Stimulated activated naive CD8-positive, alpha-beta T cell treated with anti-CD3 and anti-CD28 coated beads, Interleukin-15, Interleukin-2, amounts not matched to agents 100 U/mL and 50 U/mL, for 24 hours (primary cell): Measurements from ENCODE around the gene CEP164.

Experiments
- ATAC-seq: fragments of 150-1000 bp; cut with Tn5 transposase; one replicate; pipeline ENCODE4 v1.10.0; 2021
- DNase-seq: peaks from one replicate; pipeline ENCODE4 v3.0.0; 2021

The CEP164 gene

GRCh38 chr11:117366248-117366647 lies 38.6 kb downstream of the CEP164 start:
- ATAC-seq = no peak
- DNase-seq = no peak

- ATAC-seq (no peak), DNase-seq (no peak)
Observed at GRCh38 chr11:117366875-117367274, 39.2 kb downstream of the CEP164 start.

GRCh38 chr11:117369534-117369933 lies 41.9 kb downstream of the CEP164 start:
- no peak for DNase-seq

GRCh38 chr11:117371453-117371852 lies 43.8 kb downstream of the CEP164 start:
- no peak for ATAC-seq
- DNase-seq = no peak

More at GRCh38 chr11:117369534-117369933, 41.9 kb downstream of the CEP164 start:
- no peak for ATAC-seq

- no peak for DNase-seq
- no peak for ATAC-seq
Observed at GRCh38 chr11:117374316-117375055, 46.8 kb downstream of the CEP164 start.

GRCh38 chr11:117375960-117376359 lies 48.3 kb downstream of the CEP164 start:
- DNase-seq = no peak
- no peak for ATAC-seq

GRCh38 chr11:117376517-117376916 lies 48.9 kb downstream of the CEP164 start:
- DNase-seq (no peak), ATAC-seq (no peak)

- DNase-seq = no peak
- no peak for ATAC-seq
Observed at GRCh38 chr11:117378976-117379865, 51.6 kb downstream of the CEP164 start.

GRCh38 chr11:117380676-117381075 lies 53.0 kb downstream of the CEP164 start:
- no peak for ATAC-seq
- no peak for DNase-seq

- no peak for DNase-seq
- no peak for ATAC-seq
Observed at GRCh38 chr11:117381481-117382387, 54.1 kb downstream of the CEP164 start.

- no peak for ATAC-seq
Observed at GRCh38 chr11:117382746-117383145, 55.1 kb downstream of the CEP164 start.

GRCh38 chr11:117384045-117384444 lies 56.4 kb downstream of the CEP164 start:
- no peak for DNase-seq
- ATAC-seq = no peak

More at GRCh38 chr11:117382746-117383145, 55.1 kb downstream of the CEP164 start:
- no peak for DNase-seq

GRCh38 chr11:117385471-117385870 lies 57.8 kb downstream of the CEP164 start:
- DNase-seq (no peak), ATAC-seq (no peak)

GRCh38 chr11:117385906-117386305 lies 58.3 kb downstream of the CEP164 start:
- ATAC-seq = no peak
- DNase-seq = no peak

GRCh38 chr11:117387992-117388755 lies 60.5 kb downstream of the CEP164 start:
- no peak for DNase-seq

GRCh38 chr11:117390743-117391142 lies 63.1 kb downstream of the CEP164 start:
- DNase-seq = no peak
- ATAC-seq = no peak

More at GRCh38 chr11:117387992-117388755, 60.5 kb downstream of the CEP164 start:
- ATAC-seq = no peak

GRCh38 chr11:117391181-117391580 lies 63.5 kb downstream of the CEP164 start:
- no peak for ATAC-seq

GRCh38 chr11:117392001-117392690 lies 64.5 kb downstream of the CEP164 start:
- no peak for ATAC-seq
- DNase-seq = no peak

More at GRCh38 chr11:117391181-117391580, 63.5 kb downstream of the CEP164 start:
- no peak for DNase-seq

- no peak for ATAC-seq
- DNase-seq = no peak
Observed at GRCh38 chr11:117392979-117393378, 65.3 kb downstream of the CEP164 start.

- ATAC-seq (no peak), DNase-seq (no peak)
Observed at GRCh38 chr11:117394221-117394925, 66.7 kb downstream of the CEP164 start.
